Natural killer cell (primary cell): ENCODE results near the gene KRTAP5-1. TPM values are rescaled to one million over a fixed set of nuclear protein-coding genes. Genes with fewer than 3 reads are reported as not detected.
"Not testable (repeated sequence)": the region's sequence is repeated elsewhere in the genome, so short reads cannot be mapped to it uniquely, and the experiment has no call there.

Experiments used
- ATAC-seq, 3 donors: fragments of 150-1000 bp in 2 of 3; fragments of 200-7000 bp in 1 of 3; cut with Tn5 transposase; 1 replicate in 1 of 3; 2 replicates in 2 of 3; pipeline ENCODE4 v1.10.0; 2021; ENCODE audit warnings: mild to moderate bottlenecking in 2 of 3, moderate library complexity in 2 of 3
- DNase-seq, 2 donors: peaks; one replicate each; pipeline versions ENCODE4 v3.0.0 to v3.0.0-alpha.2; 2013 to 2021; ENCODE audit warnings: mixed read lengths in 1 of 2
- H3K27ac ChIP-seq: one replicate; pipeline ENCODE4 v1.5.1; 2013; ENCODE audit warnings: mild to moderate bottlenecking, low read length
- H3K27me3 ChIP-seq: one replicate; pipeline ENCODE4 v1.6.1; 2013; ENCODE audit warnings: low read length; ENCODE audit not compliant: control insufficient read depth, insufficient read depth
- H3K36me3 ChIP-seq: one replicate; pipeline ENCODE4 v1.6.1; 2013; ENCODE audit warnings: low read length; ENCODE audit not compliant: control insufficient read depth, insufficient read depth
- H3K4me1 ChIP-seq: one replicate; pipeline ENCODE4 v1.6.1; 2013; ENCODE audit warnings: low read length; ENCODE audit not compliant: control insufficient read depth, insufficient read depth
- H3K4me3 ChIP-seq: one replicate; pipeline ENCODE4 v1.5.1; 2013; ENCODE audit warnings: low read length
- H3K9me3 ChIP-seq: one replicate; pipeline ENCODE4 v1.6.1; 2013; ENCODE audit warnings: low read length; ENCODE audit not compliant: control insufficient read depth, insufficient read depth
- H3K27ac Mint-ChIP-seq, 2 donors: one replicate each; pipeline ENCODE4 v1.8.0; 2022; ENCODE audit warnings: mild to moderate bottlenecking in 2 of 2, mixed read lengths in 2 of 2, moderate library complexity in 1 of 2
- H3K27me3 Mint-ChIP-seq, 2 donors: one replicate each; pipeline ENCODE4 v1.8.0; 2022; ENCODE audit warnings: low read depth in 2 of 2, mixed read lengths in 2 of 2
- H3K36me3 Mint-ChIP-seq: one replicate; pipeline ENCODE4 v1.8.0; 2022; ENCODE audit warnings: mixed read lengths
- H3K4me1 Mint-ChIP-seq, 2 donors: one replicate each; pipeline ENCODE4 v1.8.0; 2022; ENCODE audit warnings: mixed read lengths in 2 of 2
- H3K4me3 Mint-ChIP-seq: one replicate; pipeline ENCODE4 v1.8.0; 2022; ENCODE audit warnings: mild to moderate bottlenecking, moderate library complexity, mixed read lengths
- H3K9me3 Mint-ChIP-seq, 2 donors: one replicate each; pipeline ENCODE4 v1.8.0; 2022; ENCODE audit warnings: mixed read lengths in 2 of 2
- CTCF ChIP-seq: fragments of 200-600 bp; IDR thresholded peaks from one replicate; pipeline ENCODE4 v1.8.0; 2022; ENCODE audit warnings: antibody characterized with exemption
- WGBS: methylation state at CpG from one replicate; pipeline ENCODE4 v1.1.7; 2013; ENCODE audit warnings: missing lambda C conversion rate; ENCODE audit not compliant: insufficient coverage; 5-methylcytosine and 5-hydroxymethylcytosine counted together
- intact Hi-C: fragments of 100-400 bp; cut with micrococcal nuclease; formaldehyde crosslinking; loops from one replicate; pipeline ENCODE4 v1.14.2; 2022
- total RNA-seq, 4 donors: library from RNA; stranded (reverse); fragments of 120-200 nt in 1 of 4; gene quantifications; one replicate each; pipeline versions ENCODE4 v1.2.3 to v1.2.4, GENCODE V29; 2013 to 2022

KRTAP5-1 gene
- total RNA-seq, result not detected
- total RNA-seq (2013), result not detected

- H3K9me3 Mint-ChIP-seq, H3K27ac ChIP-seq, intact Hi-C loops, H3K36me3 ChIP-seq, H3K27me3 ChIP-seq, H3K9me3 ChIP-seq, ATAC-seq, H3K4me3 ChIP-seq, H3K4me3 Mint-ChIP-seq, H3K27ac Mint-ChIP-seq, H3K36me3 Mint-ChIP-seq, DNase-seq: not testable (repeated sequence)
- peaks cover 38% of the 10 kb centered on the region for H3K4me1 ChIP-seq
- WGBS, result 15% methylated on average over 8 of the region's 9 CpGs
- H3K4me1 Mint-ChIP-seq, result peaks cover 13% of the 10 kb centered on the region in 2 donors
- H3K27me3 Mint-ChIP-seq, result peaks cover 6 to 16% of the 10 kb centered on the region in 2 donors
Measured at GRCh38 chr11:1584661-1585370, at the start of gene KRTAP5-1. KRTAP5-1 (minus strand) TSS chr11:1585283; CDS start chr11:1585249, 34 bp downstream.

- Histone ChIP-seq H3K27me3 (peaks cover 6% of the 10 kb centered on the region), H3K4me3 (no peak overlapping the region), H3K36me3 (no peaks in the 10 kb centered on the region), H3K27ac (no peak overlapping the region), H3K4me1 (peaks cover 5% of the 10 kb centered on the region), H3K9me3 (no peaks in the 10 kb centered on the region)
- TF ChIP-seq CTCF, result no peak
- Mint-ChIP-seq H3K36me3 (no peaks in the 10 kb centered on the region), H3K9me3 (no peaks in the 10 kb centered on the region), H3K27me3 (peaks cover 39 to 50% of the 10 kb centered on the region in 2 donors), H3K4me1 (no peaks in the 10 kb centered on the region), H3K27ac (no peak overlapping the region), H3K4me3 (no peak overlapping the region)
- intact Hi-C loops, result no loop called here
- WGBS, result 81% methylated on average over 10 of the region's 10 CpGs
- ATAC-seq (no peak), DNase-seq (no peak)
Measured at GRCh38 chr11:1633864-1634263, 48.8 kb upstream of the KRTAP5-1 start.

GRCh38 chr11:1632053-1632714, 47.1 kb upstream of the KRTAP5-1 start:
- intact Hi-C loops, result no loop called here
- no peaks in the 10 kb centered on the region for H3K9me3 Mint-ChIP-seq
- no peak overlapping the region for H3K27ac Mint-ChIP-seq
- Histone ChIP-seq H3K36me3 (no peaks in the 10 kb centered on the region), H3K4me3 (no peak overlapping the region), H3K4me1 (peaks cover 9% of the 10 kb centered on the region), H3K27me3 (peaks cover 7% of the 10 kb centered on the region), H3K27ac (no peak overlapping the region), H3K9me3 (no peaks in the 10 kb centered on the region)
- DNase-seq, result no peak
- no peak for TF ChIP-seq CTCF
- H3K27me3 Mint-ChIP-seq, result peaks cover 43 to 58% of the 10 kb centered on the region in 2 donors
- H3K4me3 Mint-ChIP-seq, result no peak overlapping the region
- ATAC-seq, result no peak
- H3K4me1 Mint-ChIP-seq, result no peaks in the 10 kb centered on the region
- H3K36me3 Mint-ChIP-seq, result no peaks in the 10 kb centered on the region
- 47% methylated on average over 11 of the region's 11 CpGs for WGBS

- no peak for DNase-seq
- Mint-ChIP-seq H3K9me3 (no peaks in the 10 kb centered on the region), H3K4me1 (no peaks in the 10 kb centered on the region), H3K4me3 (no peak overlapping the region), H3K27ac (no peak overlapping the region), H3K27me3 (peaks cover 46 to 58% of the 10 kb centered on the region in 2 donors), H3K36me3 (no peaks in the 10 kb centered on the region)
- WGBS, result 86% methylated on average over 13 of the region's 13 CpGs
- Histone ChIP-seq H3K27me3 (peaks cover 7% of the 10 kb centered on the region), H3K4me3 (no peak overlapping the region), H3K4me1 (peaks cover 9% of the 10 kb centered on the region), H3K36me3 (no peaks in the 10 kb centered on the region), H3K9me3 (no peaks in the 10 kb centered on the region), H3K27ac (no peak overlapping the region)
- no peak for ATAC-seq
- no peak for TF ChIP-seq CTCF
- intact Hi-C loops, result no loop called here
Measured at GRCh38 chr11:1631066-1631568, 46.0 kb upstream of the KRTAP5-1 start.
